ENCODE measurements around the gene MAVS. TPM values are rescaled to one million over a fixed set of nuclear protein-coding genes. Genes with fewer than 3 reads are reported as not detected.
A peak's percentile ranks its signal among the peaks of the same experiment; 100 is the strongest.
"Not testable (repeated sequence)": the region's sequence is repeated elsewhere in the genome, so short reads cannot be mapped to it uniquely, and the experiment has no call there.

The MAVS gene
- polyA plus RNA-seq, 10 donors = 19.3 to 24.2 (median 22.7) TPM

GRCh38 chr20:3813848-3814581, 32.6 kb upstream of the MAVS start:
- DNase-seq = no peak

- DNase-seq = no peak
Observed at GRCh38 chr20:3814928-3815495, 31.6 kb upstream of the MAVS start.

- no peak for DNase-seq
Observed at GRCh38 chr20:3815703-3816315, 30.8 kb upstream of the MAVS start.

GRCh38 chr20:3818155-3819151, 28.2 kb upstream of the MAVS start:
- peak in 2 of 3 donors; percentile 55 to 78 for DNase-seq

GRCh38 chr20:3819411-3820047, 27.1 kb upstream of the MAVS start:
- DNase-seq = no peak

GRCh38 chr20:3820048-3820900, 26.4 kb upstream of the MAVS start, which contains the start of gene AP5S1:
Gene AP5S1, plus strand, starts transcription at chr20:3820547. Its CDS starts 1,571 bp downstream, at chr20:3822118.
- peak; percentile 97 to 100 (median 97) for DNase-seq

- no peak for DNase-seq
Observed at GRCh38 chr20:3820901-3821727, 25.5 kb upstream of the MAVS start.

GRCh38 chr20:3821996-3822395, 24.6 kb upstream of the MAVS start:
- DNase-seq = no peak

- no peak for DNase-seq
Observed at GRCh38 chr20:3823881-3824280, 22.8 kb upstream of the MAVS start.

GRCh38 chr20:3825526-3825925, 21.1 kb upstream of the MAVS start:
- no peak for DNase-seq

GRCh38 chr20:3826420-3826819, 20.2 kb upstream of the MAVS start:
- no peak for DNase-seq

GRCh38 chr20:3828798-3829197, 17.8 kb upstream of the MAVS start:
- no peak for DNase-seq

- not testable (repeated sequence) for DNase-seq
Observed at GRCh38 chr20:3829891-3830290, 16.7 kb upstream of the MAVS start.

GRCh38 chr20:3836132-3836531, 10.5 kb upstream of the MAVS start:
- no peak for DNase-seq

GRCh38 chr20:3839328-3839727, 7.3 kb upstream of the MAVS start:
- no peak for DNase-seq

- DNase-seq = not testable (repeated sequence)
Observed at GRCh38 chr20:3840201-3840600, 6.4 kb upstream of the MAVS start.

- no peak for DNase-seq
Observed at GRCh38 chr20:3842348-3842930, 4.2 kb upstream of the MAVS start.

- no peak for DNase-seq
Observed at GRCh38 chr20:3843490-3843889, 3.1 kb upstream of the MAVS start.

Measured in muscle of back (tissue), 11 donors.